Femur (tissue), 1 donor: ENCODE results near the gene NINL.
"Not testable (repeated sequence)": the region's sequence is repeated elsewhere in the genome, so short reads cannot be mapped to it uniquely, and the experiment has no call there.

ENCODE experiments used
- DNase-seq: peaks from one replicate; pipeline ENCODE4 v3.0.0-alpha.2; 2017

The NINL gene

DNA sequence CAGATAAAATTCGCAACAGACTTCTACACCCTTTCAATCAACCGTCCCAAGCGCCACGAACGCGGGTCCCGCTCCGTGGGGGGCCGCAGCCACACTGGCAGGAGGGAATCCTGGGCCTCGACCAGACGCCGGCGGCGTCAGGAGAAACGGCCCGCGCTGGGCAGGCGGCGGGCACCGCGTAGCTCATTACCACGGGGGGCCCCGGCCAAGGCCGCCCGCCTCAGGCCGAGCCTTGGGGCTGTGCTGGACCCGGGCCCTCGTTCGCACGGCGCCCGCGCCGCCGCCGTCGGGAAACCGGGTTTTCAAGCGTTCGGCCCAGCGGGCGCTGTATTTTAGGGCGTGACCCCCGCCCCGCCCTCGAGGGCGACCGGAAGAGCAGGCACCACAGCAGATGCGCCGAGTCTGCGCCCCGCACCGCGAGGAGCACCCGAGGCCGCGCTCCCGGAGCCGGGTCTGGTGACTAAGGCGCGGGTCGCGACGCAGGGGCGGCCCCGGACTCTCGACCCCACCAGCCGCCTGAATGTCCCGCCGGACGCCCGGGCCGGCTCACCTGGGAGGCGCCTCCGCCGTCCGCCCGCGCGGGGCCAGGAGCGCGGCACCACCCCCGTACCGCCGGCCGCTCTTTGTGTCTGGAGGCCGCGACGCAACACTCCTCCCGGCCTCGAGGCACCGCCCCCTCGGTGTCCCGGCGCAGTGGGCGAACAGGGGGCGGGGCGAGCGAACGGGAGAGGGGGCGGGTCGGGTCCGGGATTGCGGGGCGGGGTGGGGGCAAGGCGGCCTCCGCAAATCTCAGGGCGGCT, at the start of gene NINL:
TSS of gene NINL (minus strand) at position 627 of the 800 bp plus-strand sequence. CDS start 58,944 bp downstream, outside the sequence.
- peak; percentile 80 for DNase-seq

DNA sequence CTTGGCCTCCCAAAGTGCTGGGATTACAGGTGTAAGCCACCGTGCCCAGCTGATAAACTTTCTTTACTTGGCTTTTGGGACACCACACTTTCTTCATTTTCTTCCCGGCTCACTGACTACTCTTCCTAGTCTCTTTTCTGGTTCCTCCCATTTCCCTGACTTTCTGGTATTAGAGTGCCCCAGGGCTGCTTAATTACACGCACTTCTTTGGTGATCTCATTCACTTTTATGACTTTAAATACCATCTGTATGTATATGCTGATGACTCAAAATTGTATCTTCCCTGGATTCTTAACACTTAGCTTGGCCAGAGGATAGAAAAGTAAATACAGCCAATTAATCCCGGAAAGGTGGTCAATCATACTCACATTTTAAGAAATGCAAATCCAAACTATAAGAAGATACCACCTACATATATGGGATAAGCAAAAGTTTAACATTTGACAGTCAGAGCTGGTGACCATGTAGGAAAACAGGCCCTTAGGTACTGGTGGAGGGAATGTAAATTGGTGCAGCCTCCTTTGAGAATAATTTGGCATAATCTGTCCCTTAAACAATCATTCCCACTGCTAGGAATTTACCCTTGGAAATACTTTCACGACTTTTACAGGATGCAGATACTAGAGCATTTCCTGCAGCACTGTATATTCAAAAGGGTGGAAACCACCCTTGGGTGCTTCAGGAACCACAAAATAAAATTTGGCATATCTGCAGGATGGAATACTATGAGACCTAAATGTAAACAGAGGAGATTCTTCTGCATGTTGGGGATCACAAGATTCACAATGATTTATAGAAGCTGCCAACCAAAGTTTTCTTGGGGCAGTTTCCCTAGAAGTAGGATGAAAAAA, 47.8 kb upstream of the NINL start:
- no peak for DNase-seq

DNA sequence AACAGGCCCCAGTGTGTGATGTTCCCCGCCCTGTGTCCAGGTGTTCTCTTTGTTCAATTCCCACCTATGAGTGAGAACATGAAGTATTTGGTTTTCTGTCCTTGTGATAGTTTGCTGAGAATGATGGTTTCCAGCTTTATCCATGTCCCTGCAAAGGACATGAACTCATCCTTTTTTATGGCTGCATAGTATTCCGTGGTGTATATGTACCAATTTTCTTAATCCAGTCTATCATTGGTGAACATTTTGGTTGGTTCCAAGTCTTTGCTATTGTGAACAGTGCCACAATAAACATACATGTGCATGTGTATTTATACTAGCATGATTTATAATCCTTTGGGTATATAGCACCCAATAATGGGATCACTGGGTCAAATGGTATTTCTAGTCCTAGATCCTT, 45.3 kb upstream of the NINL start:
- DNase-seq, result not testable (repeated sequence)

DNA sequence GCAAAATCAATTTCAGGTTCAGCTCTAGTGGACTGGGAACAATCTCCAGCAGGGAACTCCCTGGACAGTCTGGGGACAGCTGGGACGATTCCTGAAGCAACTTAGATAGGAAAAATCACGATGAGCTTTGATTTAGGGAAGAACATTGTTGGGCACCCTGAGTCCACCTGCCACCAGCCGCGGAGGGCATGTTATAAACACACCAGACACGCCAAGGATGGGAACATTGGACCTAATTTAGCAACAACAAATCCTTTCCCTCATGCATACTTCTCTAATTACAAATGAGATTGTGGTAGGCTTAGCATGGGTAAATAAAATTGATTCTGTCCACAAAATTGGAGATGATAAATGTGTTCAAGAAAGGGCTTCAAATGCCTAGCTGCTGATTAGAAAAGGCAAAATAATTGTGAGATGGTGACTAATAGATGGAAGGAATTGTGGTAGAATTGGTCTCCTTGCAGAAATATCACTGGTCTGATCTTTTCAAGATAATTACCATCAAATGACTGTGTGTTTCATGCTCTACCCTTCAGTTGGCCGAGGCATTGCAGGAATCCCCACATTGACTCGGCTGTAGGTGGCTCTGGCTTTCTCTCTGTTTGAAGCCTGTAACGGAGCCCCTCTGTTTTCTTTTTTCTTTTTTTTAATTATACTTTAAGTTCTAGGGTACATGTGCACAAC, 44.6 kb upstream of the NINL start:
- DNase-seq, result no peak

DNA sequence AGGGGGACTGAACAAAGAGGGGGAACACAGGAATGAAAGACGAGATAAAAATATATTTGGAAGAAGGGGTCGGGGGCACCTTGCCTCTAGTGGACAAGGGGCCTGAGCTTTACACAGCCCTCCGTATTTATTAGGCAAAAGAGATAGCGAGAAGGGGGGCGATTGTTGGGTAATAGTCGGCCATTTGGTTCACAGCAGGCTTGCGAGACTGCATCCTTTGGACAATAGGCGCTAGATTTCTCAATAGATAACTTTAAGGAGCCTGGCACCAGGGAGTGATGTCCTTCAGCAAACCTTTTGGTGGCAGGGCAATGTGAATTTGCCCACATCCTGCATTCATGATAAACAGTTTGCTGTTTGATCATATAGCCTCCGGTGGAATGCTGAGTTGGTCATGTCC, 41.4 kb upstream of the NINL start:
- no peak for DNase-seq

GRCh38 chr20:25624500-25624939, 39.2 kb upstream of the NINL start:
- no peak for DNase-seq

GRCh38 chr20:25623736-25624499, 38.6 kb upstream of the NINL start, which contains the start of gene NANP:
TSS of gene NANP (minus strand) at chr20:25624014. CDS start at chr20:25623948, 66 bp downstream.
- peak; percentile 98 for DNase-seq

DNA sequence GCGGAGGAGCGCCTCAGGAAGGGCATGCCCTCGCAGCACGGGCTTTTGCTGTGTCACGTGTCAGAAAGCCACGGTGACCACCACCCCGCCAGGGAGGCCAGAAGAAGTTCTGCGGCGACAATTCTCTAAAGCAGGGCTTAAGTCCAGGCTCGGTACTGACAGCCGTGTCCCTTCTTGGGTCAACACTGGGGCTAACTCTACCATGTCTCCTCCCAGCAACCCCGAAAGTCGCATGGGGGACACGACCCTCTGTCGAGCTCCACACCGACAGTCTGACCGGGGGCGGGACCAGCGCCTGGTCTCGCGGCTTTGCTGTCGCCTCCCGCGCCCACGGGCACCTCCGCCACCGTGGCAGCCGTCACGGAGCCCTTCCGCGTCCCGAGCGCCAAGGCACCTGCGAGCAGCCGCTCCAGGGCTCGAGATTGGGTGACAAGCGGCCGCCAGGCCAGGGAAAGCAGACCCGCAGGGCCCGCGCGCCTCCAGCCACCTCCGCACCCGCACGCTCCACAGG, 37.9 kb upstream of the NINL start:
- DNase-seq, result peak; percentile 65

DNA sequence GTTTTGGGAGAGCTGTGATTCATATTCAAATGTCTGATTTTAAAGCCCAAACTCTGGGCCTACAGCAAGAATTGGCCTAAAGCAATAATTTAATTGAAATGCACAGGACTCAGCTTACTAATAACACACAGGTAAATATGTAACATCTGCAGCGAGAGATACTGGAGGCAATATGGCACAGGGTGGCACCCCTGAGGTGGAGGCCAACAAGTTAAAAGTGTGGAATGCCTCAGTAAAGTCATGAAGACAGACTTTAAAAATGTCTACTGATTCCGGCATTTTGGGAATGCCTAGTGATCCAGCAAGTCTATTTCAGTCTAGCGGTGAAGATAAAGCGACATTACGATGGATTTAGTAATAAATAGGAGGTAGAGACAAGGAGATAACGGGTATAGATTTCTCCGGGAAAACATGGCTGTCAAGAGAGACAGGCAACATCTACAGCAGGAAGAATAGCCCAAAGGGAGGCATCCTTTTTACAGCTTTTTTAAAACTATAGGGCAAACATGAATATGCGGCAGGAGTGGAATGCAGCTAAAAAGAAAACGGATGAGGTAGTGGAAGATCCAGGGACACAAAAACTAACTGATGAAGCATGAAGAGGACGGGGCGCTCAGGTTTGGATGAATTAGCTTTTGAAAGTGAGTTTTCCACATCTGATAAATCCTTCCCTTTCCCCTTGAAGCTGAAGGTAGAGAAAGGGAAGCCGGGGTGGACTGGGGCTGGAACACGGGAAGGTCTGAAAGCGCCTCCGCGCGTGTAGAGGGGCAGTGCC, 37.3 kb upstream of the NINL start:
- DNase-seq, result no peak

DNA sequence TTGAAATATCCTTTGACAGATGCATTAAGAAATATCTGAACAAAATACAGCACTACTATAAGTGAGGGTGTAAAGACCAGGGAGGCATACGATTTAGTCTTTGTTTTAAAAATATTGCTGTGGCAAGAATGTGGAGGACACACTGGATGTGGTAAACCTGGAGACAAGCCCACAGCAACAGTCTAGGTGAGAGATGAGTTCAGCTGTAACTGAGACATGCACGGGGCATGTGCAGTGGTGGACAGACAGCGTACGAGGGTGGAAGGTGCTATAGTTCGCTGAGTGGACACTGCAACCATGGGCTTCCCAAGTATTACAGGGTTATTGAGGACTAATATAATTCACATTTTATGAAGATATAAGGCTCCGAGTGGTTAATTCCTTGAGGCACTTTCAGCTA, 36.7 kb upstream of the NINL start:
- no peak for DNase-seq

GRCh38 chr20:25619514-25619913, 34.2 kb upstream of the NINL start:
- no peak for DNase-seq

- no peak for DNase-seq
Measured at GRCh38 chr20:25608774-25609173, 23.4 kb upstream of the NINL start.

DNA sequence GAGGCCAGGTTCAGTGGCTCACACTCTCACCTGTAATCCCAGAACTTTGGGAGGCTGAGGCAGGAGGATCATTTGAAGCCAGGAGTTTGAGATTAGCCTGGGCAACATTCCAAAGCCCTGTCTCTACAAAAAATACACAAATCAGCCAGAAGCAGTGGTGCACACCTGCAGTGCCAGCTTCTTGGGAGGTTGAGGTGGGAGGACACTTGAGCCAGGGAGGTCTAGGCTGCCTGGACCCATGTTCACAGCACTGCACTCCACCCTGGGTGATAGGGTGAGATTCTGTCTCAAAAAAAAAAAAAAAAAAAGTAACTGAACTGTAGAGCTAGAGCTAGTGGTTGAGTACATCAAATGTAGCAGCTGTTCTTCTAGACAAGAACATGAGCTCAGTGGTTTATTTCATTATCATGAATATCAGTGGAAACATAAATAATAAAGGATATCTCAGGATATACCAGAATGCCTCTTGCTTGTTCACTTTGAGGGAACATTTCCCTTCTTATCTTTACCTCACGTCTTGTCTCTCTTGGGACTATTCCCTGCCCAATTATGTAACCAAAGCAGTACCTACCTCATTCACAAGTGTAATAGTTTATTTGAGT, 20.9 kb upstream of the NINL start:
- no peak for DNase-seq

DNA sequence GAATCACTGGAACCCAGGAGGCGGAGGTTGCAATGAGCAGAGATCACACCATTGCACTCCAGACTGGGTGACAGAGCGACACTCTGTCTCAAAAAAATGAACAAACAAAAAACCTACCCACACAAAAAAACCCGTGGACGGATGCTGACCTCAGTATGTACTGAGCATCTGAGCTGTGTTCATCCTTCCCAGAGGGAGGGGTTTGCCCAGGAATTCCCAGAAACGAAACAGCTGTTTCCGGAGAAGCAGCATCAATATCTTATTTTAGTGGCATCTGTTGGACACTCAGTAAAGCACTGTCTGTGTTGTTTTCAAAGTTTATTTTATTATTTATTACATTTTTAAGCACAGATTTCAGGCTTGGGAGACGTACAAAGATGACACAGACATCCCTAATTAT, 19.8 kb upstream of the NINL start:
- no peak for DNase-seq

GRCh38 chr20:25604611-25605010, 19.3 kb upstream of the NINL start:
- DNase-seq, result no peak

DNA sequence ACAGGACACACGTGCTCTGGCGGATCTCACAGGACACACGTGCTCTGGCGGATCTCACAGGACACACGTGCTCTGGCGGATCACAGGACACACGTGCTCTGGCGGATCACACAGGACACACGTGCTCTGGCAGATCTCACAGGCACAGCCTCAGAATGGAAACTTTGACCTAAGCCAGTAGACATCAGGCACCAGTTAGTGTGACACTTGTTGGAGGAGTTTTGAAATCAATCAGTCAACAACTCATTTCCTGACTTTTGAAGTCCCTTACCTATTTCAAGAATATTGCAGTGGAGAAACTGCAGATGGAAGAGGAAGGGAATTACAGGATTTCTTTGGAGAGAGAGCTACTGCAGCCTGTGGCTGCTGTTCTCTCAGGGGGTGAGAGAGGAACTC, 17.6 kb upstream of the NINL start:
- DNase-seq, result not testable (repeated sequence)

GRCh38 chr20:25602191-25602913, 17.0 kb upstream of the NINL start:
- not testable (repeated sequence) for DNase-seq

GRCh38 chr20:25601659-25602058, 16.3 kb upstream of the NINL start:
- no peak for DNase-seq

- DNase-seq, result peak; percentile 63
Measured at GRCh38 chr20:25600632-25601031, 15.3 kb upstream of the NINL start.
